NCI-H526 (cell line): ENCODE data around the gene TAS2R46.
"Not testable (repeated sequence)": the region's sequence is repeated elsewhere in the genome, so short reads cannot be mapped to it uniquely, and the experiment has no call there.

Source experiments
- DNase-seq, 2 experiments: peaks; one replicate each; lab custom pipeline; 2025; lab: John Stamatoyannopoulos, UW

TAS2R46 gene, protein sequence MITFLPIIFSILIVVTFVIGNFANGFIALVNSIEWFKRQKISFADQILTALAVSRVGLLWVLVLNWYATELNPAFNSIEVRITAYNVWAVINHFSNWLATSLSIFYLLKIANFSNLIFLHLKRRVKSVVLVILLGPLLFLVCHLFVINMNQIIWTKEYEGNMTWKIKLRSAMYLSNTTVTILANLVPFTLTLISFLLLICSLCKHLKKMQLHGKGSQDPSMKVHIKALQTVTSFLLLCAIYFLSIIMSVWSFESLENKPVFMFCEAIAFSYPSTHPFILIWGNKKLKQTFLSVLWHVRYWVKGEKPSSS

DNA sequence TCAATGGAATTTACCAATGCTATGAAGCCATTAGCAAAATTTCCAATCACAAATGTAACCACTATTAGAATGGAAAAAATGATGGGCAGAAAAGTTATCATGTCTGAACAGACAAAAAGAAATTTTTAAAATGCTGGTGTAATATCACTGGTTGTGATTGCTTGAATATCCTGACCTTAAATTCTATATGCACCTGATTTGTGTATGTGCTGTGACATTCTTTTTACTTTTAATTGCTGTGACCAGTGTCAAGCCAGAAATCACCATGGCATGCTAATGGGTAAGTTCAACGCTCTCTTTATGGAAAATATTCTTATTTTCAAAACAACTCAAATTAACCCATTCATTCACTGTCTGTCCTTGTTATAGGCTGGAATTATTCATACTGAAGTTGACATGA is at the start of gene TAS2R46:
TAS2R46 (minus strand) TSS at position 101 of the 400 bp plus-strand sequence; CDS start at position 101, 0 bp downstream.
- not testable (repeated sequence) for DNase-seq

GRCh38 chr12:11111213-11111612 is 49.1 kb upstream of the TAS2R46 start:
- DNase-seq: not testable (repeated sequence)

GRCh38 chr12:11108862-11109261 is 46.8 kb upstream of the TAS2R46 start:
- no peak for DNase-seq

DNA sequence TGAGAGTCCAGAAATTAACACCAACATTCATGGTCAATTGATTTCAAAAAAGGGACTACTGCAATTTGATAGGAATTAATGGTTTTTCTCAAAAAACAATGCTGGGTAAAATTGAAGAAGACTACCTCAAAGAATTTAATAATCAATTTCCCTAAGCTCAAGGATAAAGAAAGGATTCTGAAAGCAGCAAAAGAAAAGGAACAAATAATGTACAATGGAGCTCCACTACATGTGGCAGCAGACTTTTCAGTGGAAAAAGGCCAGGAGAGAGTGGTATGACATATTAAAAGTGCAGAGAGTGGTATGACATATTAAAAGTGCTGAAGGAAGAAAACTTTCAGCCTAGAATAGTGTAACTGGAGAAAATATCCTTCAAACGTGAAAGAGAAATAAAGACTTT is 45.6 kb upstream of the TAS2R46 start:
- DNase-seq: no peak

DNA sequence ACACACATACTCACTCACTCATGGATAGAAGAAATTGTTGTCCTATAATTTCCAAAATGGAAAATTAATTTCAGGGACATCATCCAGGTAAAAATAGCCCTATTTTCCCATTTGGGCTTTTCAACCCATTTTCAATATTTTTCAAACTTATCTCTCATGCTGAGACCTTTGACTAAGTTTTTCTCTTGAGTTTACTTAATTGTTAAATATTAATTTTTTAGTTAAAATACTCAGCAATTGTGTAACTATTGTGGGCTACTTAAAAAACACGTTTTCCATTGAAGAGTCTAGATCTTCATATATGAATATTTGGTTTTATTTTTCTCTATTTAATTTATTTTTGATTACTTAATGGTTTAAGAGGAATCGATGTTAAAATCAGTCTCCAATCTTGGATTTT is 44.2 kb upstream of the TAS2R46 start:
- no peak for DNase-seq

DNA sequence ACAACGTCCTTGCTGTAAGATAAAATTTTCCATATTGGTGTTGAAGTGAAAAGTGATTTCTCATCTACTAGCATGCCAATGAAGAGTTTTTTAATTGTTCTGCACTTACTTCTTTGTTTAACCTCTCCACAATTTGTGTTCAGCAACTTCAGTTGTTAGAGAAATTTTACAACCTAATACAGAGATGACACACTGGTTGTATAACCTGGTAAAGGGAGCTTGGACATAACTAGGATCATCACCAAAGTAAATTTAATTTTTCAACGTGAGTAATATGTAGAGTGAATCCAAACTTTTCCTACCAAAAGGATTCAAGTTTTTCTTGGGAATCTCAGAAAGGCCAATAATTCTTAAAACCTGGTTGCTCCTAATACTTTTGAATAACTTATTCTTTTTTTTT is 43.5 kb upstream of the TAS2R46 start:
- no peak for DNase-seq

DNA sequence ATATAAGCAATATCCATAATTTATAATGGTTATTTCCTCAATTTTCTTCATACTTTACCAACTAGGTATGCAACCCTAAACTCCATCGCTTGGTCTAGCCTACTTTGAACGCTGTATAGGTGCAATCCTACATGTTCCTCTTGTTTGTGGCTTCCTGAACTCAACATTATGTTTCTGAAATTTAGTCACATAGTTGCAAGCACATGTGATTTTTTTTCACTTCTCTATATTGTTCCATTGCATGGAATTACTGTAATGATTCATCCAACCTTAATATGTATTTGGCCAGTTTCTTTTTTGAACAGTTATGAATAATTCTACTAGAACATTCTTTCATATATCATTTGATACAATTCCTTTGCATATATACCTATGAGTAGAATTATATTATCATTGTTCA is 32.8 kb upstream of the TAS2R46 start:
- DNase-seq: not testable (repeated sequence)

- no peak for DNase-seq
These were observed 30.0 kb upstream of the TAS2R46 start, which contains the start of gene TAS2R43 for GRCh38 chr12:11092128-11092527. Gene TAS2R43 (minus strand): TSS chr12:11092313. CDS start chr12:11092229, 84 bp downstream.

DNA sequence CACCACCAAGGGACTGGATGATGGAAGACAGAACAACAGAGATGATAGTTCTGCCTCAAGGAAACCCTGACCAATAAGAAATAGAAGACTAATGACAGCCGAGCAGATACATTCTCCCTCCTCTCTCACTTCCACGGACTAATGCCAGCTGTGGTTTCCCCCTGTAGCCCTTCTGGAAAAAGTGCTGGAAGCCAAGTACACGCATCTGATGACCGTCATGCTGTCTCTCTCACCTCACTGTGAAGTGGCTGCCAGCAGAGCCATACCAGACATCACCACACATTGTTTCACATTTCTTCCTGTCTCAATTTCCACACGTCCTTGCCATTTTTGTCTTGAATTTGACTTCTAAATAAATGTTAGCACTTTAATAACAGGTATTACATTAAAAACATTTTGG is 27.2 kb upstream of the TAS2R46 start:
- DNase-seq: no peak

GRCh38 chr12:11085419-11085818 is 23.3 kb upstream of the TAS2R46 start:
- DNase-seq: no peak

- no peak for DNase-seq
These were observed 19.9 kb upstream of the TAS2R46 start for GRCh38 chr12:11081987-11082386.

- no peak for DNase-seq
These were observed 16.2 kb upstream of the TAS2R46 start for GRCh38 chr12:11078246-11078645.

- no peak for DNase-seq
These were observed 13.5 kb upstream of the TAS2R46 start for GRCh38 chr12:11075642-11076041.

DNA sequence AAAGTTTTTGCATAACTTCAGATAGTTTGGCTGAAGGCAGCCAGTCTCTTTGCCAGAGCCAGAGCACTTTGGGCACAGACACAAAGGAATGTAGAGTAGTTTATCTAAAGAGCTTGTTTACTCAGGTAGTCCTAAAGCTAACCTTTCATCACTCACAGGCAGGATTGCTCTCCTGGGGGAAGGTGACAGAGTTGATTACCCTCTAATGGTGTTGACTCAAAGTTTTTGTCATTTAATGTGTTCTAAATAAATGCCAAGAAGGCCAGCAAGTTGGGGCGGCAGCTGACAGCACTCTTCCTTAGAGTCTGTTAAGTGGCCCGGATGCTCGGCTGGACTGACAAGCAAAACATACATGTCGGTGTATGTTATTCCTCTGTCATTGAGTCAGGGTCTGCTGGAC is 9.3 kb upstream of the TAS2R46 start:
- DNase-seq: no peak

GRCh38 chr12:11070999-11071398 is 8.9 kb upstream of the TAS2R46 start:
- no peak for DNase-seq

GRCh38 chr12:11069854-11070365 is 7.8 kb upstream of the TAS2R46 start:
- DNase-seq: no peak

DNA sequence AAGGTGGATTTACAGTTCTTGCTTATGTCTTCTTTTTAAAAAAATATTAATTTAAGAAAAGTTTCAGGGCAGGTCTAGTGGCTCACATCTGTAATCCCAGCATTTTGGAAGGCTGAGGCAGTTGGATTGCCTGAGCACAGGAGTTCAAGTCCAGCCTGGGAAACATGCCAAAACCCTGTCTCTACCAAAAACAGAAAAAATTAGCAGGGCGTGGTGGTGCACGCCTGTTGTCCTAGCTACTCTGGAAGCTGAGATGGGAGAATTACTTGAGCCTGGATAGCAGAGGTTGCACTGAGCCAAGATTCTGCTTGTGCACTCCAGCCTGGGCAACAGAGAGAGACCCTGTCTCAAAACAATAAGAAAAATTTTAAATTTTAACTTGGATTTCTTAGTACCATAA is 5.4 kb upstream of the TAS2R46 start:
- DNase-seq: no peak

GRCh38 chr12:11059784-11060183 is 2.3 kb downstream of the TAS2R46 start:
- DNase-seq: no peak

DNA sequence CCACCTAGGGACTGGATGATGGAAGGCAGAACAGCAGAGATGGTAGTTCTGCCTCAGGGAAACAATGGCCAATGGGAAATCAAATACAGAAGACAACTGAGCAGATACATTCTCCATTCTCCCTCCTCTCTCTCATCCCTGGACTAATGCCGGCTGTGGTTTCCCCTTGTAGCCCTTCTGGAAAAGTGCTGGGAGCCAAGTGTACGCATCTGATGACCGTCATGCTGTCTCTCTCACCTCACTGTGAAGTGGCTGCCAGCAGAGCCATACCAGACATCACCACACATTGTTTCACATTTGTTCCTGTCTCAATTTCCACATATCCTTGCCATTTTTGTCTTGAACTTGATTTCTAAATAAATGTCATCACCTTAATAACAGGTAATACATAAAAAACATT is 3.1 kb downstream of the TAS2R46 start:
- DNase-seq: no peak

- DNase-seq: peak in 1 of 2 experiments; percentile 24
These were observed 6.8 kb downstream of the TAS2R46 start for GRCh38 chr12:11055306-11055705.

- not testable (repeated sequence) for DNase-seq
These were observed 12.1 kb downstream of the TAS2R46 start for GRCh38 chr12:11049806-11050531.

DNA sequence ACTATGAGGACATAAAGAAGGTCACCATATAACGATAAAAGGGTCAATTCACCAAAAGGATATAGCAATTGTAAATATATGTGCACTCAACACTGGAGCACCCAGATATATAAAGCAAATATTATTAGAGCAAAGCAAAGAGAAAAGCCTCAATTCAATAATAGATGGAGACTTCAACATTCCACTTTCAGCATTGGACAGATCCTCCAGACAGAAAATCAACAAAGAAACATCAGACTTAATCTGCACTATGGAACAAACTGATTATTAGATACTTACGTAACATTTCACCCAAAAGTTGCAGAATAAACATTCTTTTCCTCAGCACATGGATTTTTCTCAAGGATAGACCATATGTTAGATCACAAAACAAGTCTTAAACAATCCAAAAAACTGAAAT is 20.7 kb downstream of the TAS2R46 start:
- not testable (repeated sequence) for DNase-seq

DNA sequence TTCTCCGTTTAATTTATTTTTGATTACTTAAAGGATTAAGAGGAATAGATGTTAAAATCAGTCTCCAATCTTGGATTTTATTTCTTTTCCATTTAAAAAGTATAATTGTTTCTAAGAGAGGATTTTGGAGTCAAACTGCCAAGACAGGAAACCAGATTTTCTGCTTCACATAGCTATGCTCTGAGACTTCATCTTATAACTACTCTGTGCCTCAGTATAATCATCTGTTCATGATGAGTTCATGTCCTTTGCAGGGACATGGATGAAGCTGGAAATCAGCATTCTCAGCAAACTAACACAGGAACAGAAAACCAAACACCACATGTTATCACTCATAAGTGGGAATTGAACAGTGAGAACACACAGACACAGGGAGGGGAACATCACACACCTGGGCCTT is 21.9 kb downstream of the TAS2R46 start:
- no peak for DNase-seq
